ENCODE data around the gene TGFBR1. TPM values are rescaled to one million over a fixed set of nuclear protein-coding genes. Genes with fewer than 3 reads are reported as not detected.

TGFBR1 gene
- total and polyA plus RNA-seq, 7 donors, result 5.3 to 25.7 (median 18.3) TPM

GRCh38 chr9:99078717-99079116 is 26.2 kb upstream of the TGFBR1 start:
- Histone ChIP-seq H3K27ac (no peak overlapping the region), H3K4me1 (no peaks in the 10 kb centered on the region), H3K9me3 (no peaks in the 10 kb centered on the region), H3K4me3 (no peak overlapping the region), H3K36me3 (ENCODE audit: insufficient read depth in 1 of 2, low read depth in 1 of 2) (no peaks in the 10 kb centered on the region), H3K27me3 (ENCODE audit: insufficient read depth in 3 of 3, low read length in 2 of 3) (peaks cover 0 to 4% (median 0%) of the 10 kb centered on the region in 3 donors)
- no peak for TF ChIP-seq CTCF (IDR thresholded peaks at IDR 0.05)
- DNase-seq (no peak), ATAC-seq (no peak)
- intact Hi-C loops (cut with DNase I), result no loop called here
- 39 to 62% (median 55%) methylated on average over 2 of the region's 2 CpGs for WGBS, 3 donors

- TF ChIP-seq CTCF (IDR thresholded peaks at IDR 0.05), result no peak
- H3K27me3 ChIP-seq (ENCODE audit: insufficient read depth in 3 of 3, low read length in 2 of 3), result peaks cover 0 to 4% (median 0%) of the 10 kb centered on the region in 3 donors
- H3K36me3 ChIP-seq (ENCODE audit: insufficient read depth in 1 of 2, low read depth in 1 of 2), result no peaks in the 10 kb centered on the region
- no peak overlapping the region for H3K27ac ChIP-seq
- intact Hi-C loops (cut with DNase I), result no loop called here
- no peaks in the 10 kb centered on the region for H3K9me3 ChIP-seq
- H3K4me1 ChIP-seq, result no peaks in the 10 kb centered on the region
- no peak for DNase-seq
- no peak for ATAC-seq
- no peak overlapping the region for H3K4me3 ChIP-seq
- WGBS, 3 donors, result 77 to 84% (median 80%) methylated on average over 3 of the region's 3 CpGs
These were observed 25.4 kb upstream of the TGFBR1 start for GRCh38 chr9:99079542-99079941.

GRCh38 chr9:99083051-99083450 is 21.9 kb upstream of the TGFBR1 start:
- intact Hi-C loops (cut with DNase I), result no loop called here
- H3K36me3 ChIP-seq (ENCODE audit: insufficient read depth in 1 of 2, low read depth in 1 of 2), result no peaks in the 10 kb centered on the region
- 65 to 78% (median 73%) methylated on average over 6 of the region's 6 CpGs for WGBS, 3 donors
- DNase-seq, result no peak
- no peak for ATAC-seq
- no peak for TF ChIP-seq CTCF (IDR thresholded peaks at IDR 0.05)
- no peak overlapping the region for H3K4me3 ChIP-seq
- H3K4me1 ChIP-seq, result no peaks in the 10 kb centered on the region
- no peak overlapping the region for H3K27ac ChIP-seq
- no peaks in the 10 kb centered on the region for H3K9me3 ChIP-seq
- H3K27me3 ChIP-seq (ENCODE audit: insufficient read depth in 3 of 3, low read length in 2 of 3), result peaks cover 0 to 4% (median 0%) of the 10 kb centered on the region in 3 donors

- H3K36me3 ChIP-seq (ENCODE audit: insufficient read depth in 1 of 2, low read depth in 1 of 2), result no peaks in the 10 kb centered on the region
- H3K27me3 ChIP-seq (ENCODE audit: insufficient read depth in 3 of 3, low read length in 2 of 3), result no peaks in the 10 kb centered on the region
- peak; percentile 43 to 68 (median 59) for ATAC-seq
- H3K9me3 ChIP-seq, result peaks cover 5% of the 10 kb centered on the region
- H3K4me3 ChIP-seq, result no peak overlapping the region
- intact Hi-C loops (cut with DNase I), result no loop called here
- WGBS, 3 donors, result 57 to 64% (median 62%) methylated on average over 12 of the region's 12 CpGs
- no peaks in the 10 kb centered on the region for H3K4me1 ChIP-seq
- peak in 1 of 2 donors; percentile 35 for DNase-seq
- no peak overlapping the region for H3K27ac ChIP-seq
- no peak for TF ChIP-seq CTCF (IDR thresholded peaks at IDR 0.05)
These were observed 18.7 kb upstream of the TGFBR1 start for GRCh38 chr9:99085949-99086948.
